SK-N-SH (cell line): ENCODE data around the gene GH2. TPM values are rescaled to one million over a fixed set of nuclear protein-coding genes. Genes with fewer than 3 reads are reported as not detected.

Experiments
- CTCF ChIA-PET: fragments of 300-600, 350-600 bp; formaldehyde crosslinking; extraction: SDS; loops from one replicate; lab custom pipeline; 2021; lab: Yijun Ruan, JAX
- POLR2A ChIA-PET: fragments of 350-600 bp; sonication (Branson Sonifier 250); formaldehyde crosslinking; extraction: SDS; loops from one replicate; lab custom pipeline; 2020; ENCODE audit warnings: antibody characterized with exemption, inconsistent platforms; lab: Yijun Ruan, JAX
- DNase-seq: peaks from one replicate; pipeline ENCODE4 v3.0.0; 2012
- H2AFZ ChIP-seq: fragments of 200-600 bp; sonication (generic); 2 replicates; pipeline ENCODE4 v1.8.1; 2016; ENCODE audit warnings: antibody characterized with exemption, mild to moderate bottlenecking, low read depth
- H3F3A ChIP-seq: fragments of 200-600 bp; sonication (generic); replicated peaks from 2 replicates; pipeline ENCODE3; 2016; ENCODE audit warnings: antibody characterized with exemption, mild to moderate bottlenecking; ENCODE audit not compliant: insufficient read depth
- H3K27ac ChIP-seq, 2 experiments: fragments of 200-500 bp in 1 of 2; fragments of 200-600 bp in 1 of 2; sonication (Bioruptor generic) in 1 of 2; sonication (generic), shearing (Covaris generic) in 1 of 2; 2 replicates each; pipeline versions ENCODE4 v1.5.1 to v1.6.1; 2014 to 2016; ENCODE audit warnings: low read depth in 2 of 2, inconsistent platforms in 1 of 2, low read length in 1 of 2, mild to moderate bottlenecking in 1 of 2, mixed read lengths in 1 of 2
- H3K27me3 ChIP-seq: fragments of 200-600 bp; sonication (generic), shearing (Covaris generic); 2 replicates; pipeline ENCODE4 v1.6.1; 2016; ENCODE audit warnings: mixed run types; ENCODE audit not compliant: insufficient read depth
- H3K36me3 ChIP-seq, 2 experiments: fragments of 200-500 bp in 1 of 2; fragments of 200-600 bp in 1 of 2; sonication (Bioruptor generic) in 1 of 2; sonication (generic) in 1 of 2; replicated peaks in 1 of 2; 2 replicates each; pipeline versions ENCODE3 to v1.5.1; 2014 to 2016; ENCODE audit warnings: low read length in 1 of 2, mild to moderate bottlenecking in 1 of 2; ENCODE audit not compliant: insufficient read depth in 2 of 2, control insufficient read depth in 1 of 2
- H3K4me1 ChIP-seq, 2 experiments: fragments of 200-500 bp in 1 of 2; fragments of 200-600 bp in 1 of 2; sonication (Bioruptor generic) in 1 of 2; sonication (generic), shearing (Covaris generic) in 1 of 2; 2 replicates each; pipeline versions ENCODE4 v1.5.1 to v1.6.1; 2014 to 2016; ENCODE audit warnings: low read depth in 1 of 2, low read length in 1 of 2, mixed run types in 1 of 2; ENCODE audit not compliant: insufficient read depth in 2 of 2, control insufficient read depth in 1 of 2
- H3K4me2 ChIP-seq: fragments of 200-600 bp; sonication (generic), shearing (Covaris generic); 2 replicates; pipeline ENCODE4 v1.6.1; 2017; ENCODE audit warnings: mixed run types
- H3K4me3 ChIP-seq, 2 experiments: fragments of 200-500 bp in 1 of 2; fragments of 200-600 bp in 1 of 2; sonication (Bioruptor generic) in 1 of 2; sonication (generic), shearing (Covaris generic) in 1 of 2; 2 replicates each; pipeline versions ENCODE4 v1.5.1 to v1.8.1; 2014 to 2016; ENCODE audit warnings: low read depth in 2 of 2, inconsistent platforms in 1 of 2, low read length in 1 of 2, mild to moderate bottlenecking in 1 of 2, mixed read lengths in 1 of 2, moderate library complexity in 1 of 2
- H3K79me2 ChIP-seq: fragments of 200-600 bp; sonication (generic); 2 replicates; pipeline ENCODE4 v1.8.1; 2017; ENCODE audit warnings: mild to moderate bottlenecking; ENCODE audit not compliant: insufficient read depth
- H3K9ac ChIP-seq: fragments of 200-600 bp; sonication (generic); 2 replicates; pipeline ENCODE4 v1.6.1; 2017; ENCODE audit warnings: mixed run types
- H3K9me2 ChIP-seq: fragments of 200-600 bp; sonication (generic); 2 replicates; pipeline ENCODE4 v1.6.1; 2017; ENCODE audit warnings: mixed run types
- H3K9me3 ChIP-seq: fragments of 200-600 bp; sonication (generic); 2 replicates; pipeline ENCODE4 v1.6.1; 2017; ENCODE audit warnings: mixed run types, mild to moderate bottlenecking, moderate library complexity
- H4K20me1 ChIP-seq: fragments of 200-600 bp; sonication (generic); 2 replicates; pipeline ENCODE4 v1.6.1; 2017; ENCODE audit warnings: mild to moderate bottlenecking, mixed run types; ENCODE audit not compliant: insufficient read depth
- CHD2 ChIP-seq: fragments of 150-350 bp; IDR thresholded peaks from 2 replicates; pipeline ENCODE4 v1.6.1; 2018; ENCODE audit warnings: low read length; ENCODE audit not compliant: partially characterized antibody
- ELF1 ChIP-seq: IDR thresholded peaks from 2 replicates; pipeline ENCODE4 v1.4.0; 2012
- EP300 ChIP-seq, 2 experiments: IDR thresholded peaks; 2 replicates each; pipeline versions ENCODE4 v1.4.0 to v1.6.1; 2012; ENCODE audit warnings: borderline replicate concordance in 1 of 2, low read depth in 1 of 2, low read length in 1 of 2
- EZH2phosphoT487 ChIP-seq: fragments of 200-600 bp; sonication (generic); IDR thresholded peaks from 2 replicates; pipeline ENCODE4 v1.6.1; 2017; ENCODE audit warnings: low read depth, mixed run types, mild to moderate bottlenecking, antibody characterized with exemption, moderate library complexity, borderline replicate concordance
- FOSL2 ChIP-seq: IDR thresholded peaks from 2 replicates; pipeline ENCODE4 v1.4.0; 2012; ENCODE audit warnings: low read depth, mild to moderate bottlenecking, moderate library complexity, borderline replicate concordance
- JUND ChIP-seq: IDR thresholded peaks from 2 replicates; pipeline ENCODE4 v1.4.0; 2012
- MEF2A ChIP-seq: IDR thresholded peaks from 2 replicates; pipeline ENCODE4 v1.4.0; 2012; ENCODE audit warnings: low read depth, borderline replicate concordance
- MXI1 ChIP-seq: IDR thresholded peaks from 2 replicates; pipeline ENCODE4 v1.6.1; 2012; ENCODE audit warnings: mild to moderate bottlenecking, low read depth, low read length, improper control_type of control experiment
- NFIC ChIP-seq: IDR thresholded peaks from 2 replicates; pipeline ENCODE4 v1.4.0; 2012; ENCODE audit warnings: borderline replicate concordance
- POLR2AphosphoS5 ChIP-seq: IDR thresholded peaks from 2 replicates; pipeline ENCODE4 v1.6.1; 2012; ENCODE audit warnings: low read depth, low read length
- RAD21 ChIP-seq: IDR thresholded peaks from 2 replicates; pipeline ENCODE4 v1.6.1; 2012; ENCODE audit warnings: mild to moderate bottlenecking, low read length
- SMC3 ChIP-seq: IDR thresholded peaks from 2 replicates; pipeline ENCODE4 v1.6.1; 2012; ENCODE audit warnings: low read depth, low read length, improper control_type of control experiment
- TAF1 ChIP-seq: IDR thresholded peaks from 2 replicates; pipeline ENCODE4 v1.6.1; 2012; ENCODE audit warnings: low read depth, mild to moderate bottlenecking, low read length, moderate library complexity, borderline replicate concordance
- YY1 ChIP-seq: IDR thresholded peaks from 2 replicates; pipeline ENCODE4 v1.4.0; 2012; ENCODE audit warnings: low read depth, mild to moderate bottlenecking
- WGBS: methylation state at CpG from one replicate; pipeline ENCODE4 v1.1.6; 2017; ENCODE audit warnings: low lambda C conversion rate; 5-methylcytosine and 5-hydroxymethylcytosine counted together
- polyA plus RNA-seq, 3 experiments: library from polyadenylated mRNA; depleted of rRNA; stranded (reverse); fragments of >200 nt; gene quantifications; 2 replicates each; pipeline ENCODE4 v1.2.3, GENCODE V29; 2012
- TF ChIP-seq, protein P1 (sequence below): fragments of 150-350 bp; IDR thresholded peaks from 2 replicates; pipeline ENCODE4 v1.6.1; 2017; ENCODE audit warnings: antibody characterized with exemption, low read length, low read depth, borderline replicate concordance
- TF ChIP-seq, protein P2 (sequence below): fragments of 200-600 bp; sonication (generic); IDR thresholded peaks from 2 replicates; pipeline ENCODE4 v1.6.1; 2017; ENCODE audit warnings: antibody characterized with exemption, mild to moderate bottlenecking, moderate library complexity
- TF ChIP-seq, protein P3 (sequence below): fragments of 150-350 bp; IDR thresholded peaks from 2 replicates; pipeline ENCODE4 v1.6.1; 2016; ENCODE audit warnings: mild to moderate bottlenecking, low read depth, low read length
- TF ChIP-seq, protein P4 (sequence below): IDR thresholded peaks from 2 replicates; pipeline ENCODE4 v1.4.0; 2012; ENCODE audit warnings: low read depth

GH2 gene
- polyA plus RNA-seq, 1 of the 3 experiments (the other 2 are of a cell fraction) = not detected

DNA sequence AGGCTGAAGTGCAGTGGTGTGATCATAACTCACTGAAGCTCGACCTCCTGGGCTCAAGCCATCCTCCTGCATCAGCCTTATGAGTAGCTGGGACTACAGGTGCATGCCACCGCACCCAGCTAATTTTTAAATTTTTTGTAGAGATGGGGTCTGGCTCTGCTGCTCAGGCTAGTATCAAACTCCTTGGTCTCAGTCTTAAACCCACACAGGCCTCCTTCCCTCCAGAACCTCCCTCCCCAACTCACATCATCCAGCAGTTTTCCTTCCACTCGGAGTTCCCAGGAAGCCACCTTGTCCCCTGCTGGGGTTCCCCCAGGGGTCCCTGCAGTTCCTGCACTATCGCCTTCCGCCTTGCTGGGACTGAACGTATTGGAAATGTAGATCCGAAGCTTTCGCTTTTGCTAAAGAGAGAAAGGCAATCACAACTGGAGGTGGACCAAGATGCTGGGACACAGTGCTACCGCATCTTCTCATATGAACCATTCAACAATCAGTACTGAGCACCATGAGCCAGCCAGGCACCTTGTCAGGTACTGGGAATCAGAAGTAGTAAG lies 46.5 kb downstream of the GH2 start:
- Histone ChIP-seq H3K9me2 (no peaks in the 10 kb centered on the region), H3K4me1 (peaks cover 17 to 32% of the 10 kb centered on the region in 2 experiments), H4K20me1 (peaks cover 27% of the 10 kb centered on the region), H3K9me3 (no peaks in the 10 kb centered on the region), H3F3A (peaks cover 30% of the 10 kb centered on the region), H2AFZ (no peak overlapping the region), H3K4me2 (no peak overlapping the region), H3K9ac (no peak overlapping the region), H3K36me3 (peaks cover 52 to 63% of the 10 kb centered on the region in 2 experiments), H3K79me2 (peaks cover 46% of the 10 kb centered on the region), H3K27ac (peak overlapping the region in 1 of 2 experiments; percentile 12; a peak in 1 of 4 replicates), H3K27me3 (no peaks in the 10 kb centered on the region), H3K4me3 (no peak overlapping the region)
- WGBS = 81% methylated on average over 9 of the region's 9 CpGs
- no peak for DNase-seq
- ChIA-PET POLR2A (interaction anchor here (1.2 to 1.4 kb wide), 4 partner anchors 9 to 62 kb away, joined by 4 read pairs; partner anchors contain the start of gene CCDC47), CTCF (interaction anchor here (0.7 to 3.1 kb wide), 26 partner anchors 8 to 704 kb away, joined by 3 to 27 read pairs (median 6); partner anchors contain the start of genes CCDC47, DDX42, PSMC5 and STRADA)
- TF ChIP-seq, protein P1, sequence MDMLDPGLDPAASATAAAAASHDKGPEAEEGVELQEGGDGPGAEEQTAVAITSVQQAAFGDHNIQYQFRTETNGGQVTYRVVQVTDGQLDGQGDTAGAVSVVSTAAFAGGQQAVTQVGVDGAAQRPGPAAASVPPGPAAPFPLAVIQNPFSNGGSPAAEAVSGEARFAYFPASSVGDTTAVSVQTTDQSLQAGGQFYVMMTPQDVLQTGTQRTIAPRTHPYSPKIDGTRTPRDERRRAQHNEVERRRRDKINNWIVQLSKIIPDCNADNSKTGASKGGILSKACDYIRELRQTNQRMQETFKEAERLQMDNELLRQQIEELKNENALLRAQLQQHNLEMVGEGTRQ = no peak
- no peak for TF ChIP-seq EZH2phosphoT487
- no peak for TF ChIP-seq POLR2AphosphoS5
- no peak for TF ChIP-seq FOSL2
- TF ChIP-seq MEF2A = no peak
- no peak for TF ChIP-seq MXI1
- no peak for TF ChIP-seq SMC3
- TF ChIP-seq, protein P2, sequence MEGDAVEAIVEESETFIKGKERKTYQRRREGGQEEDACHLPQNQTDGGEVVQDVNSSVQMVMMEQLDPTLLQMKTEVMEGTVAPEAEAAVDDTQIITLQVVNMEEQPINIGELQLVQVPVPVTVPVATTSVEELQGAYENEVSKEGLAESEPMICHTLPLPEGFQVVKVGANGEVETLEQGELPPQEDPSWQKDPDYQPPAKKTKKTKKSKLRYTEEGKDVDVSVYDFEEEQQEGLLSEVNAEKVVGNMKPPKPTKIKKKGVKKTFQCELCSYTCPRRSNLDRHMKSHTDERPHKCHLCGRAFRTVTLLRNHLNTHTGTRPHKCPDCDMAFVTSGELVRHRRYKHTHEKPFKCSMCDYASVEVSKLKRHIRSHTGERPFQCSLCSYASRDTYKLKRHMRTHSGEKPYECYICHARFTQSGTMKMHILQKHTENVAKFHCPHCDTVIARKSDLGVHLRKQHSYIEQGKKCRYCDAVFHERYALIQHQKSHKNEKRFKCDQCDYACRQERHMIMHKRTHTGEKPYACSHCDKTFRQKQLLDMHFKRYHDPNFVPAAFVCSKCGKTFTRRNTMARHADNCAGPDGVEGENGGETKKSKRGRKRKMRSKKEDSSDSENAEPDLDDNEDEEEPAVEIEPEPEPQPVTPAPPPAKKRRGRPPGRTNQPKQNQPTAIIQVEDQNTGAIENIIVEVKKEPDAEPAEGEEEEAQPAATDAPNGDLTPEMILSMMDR = no peak
- no peak for TF ChIP-seq ELF1
- no peak for TF ChIP-seq NFIC
- TF ChIP-seq CHD2 = no peak

DNA sequence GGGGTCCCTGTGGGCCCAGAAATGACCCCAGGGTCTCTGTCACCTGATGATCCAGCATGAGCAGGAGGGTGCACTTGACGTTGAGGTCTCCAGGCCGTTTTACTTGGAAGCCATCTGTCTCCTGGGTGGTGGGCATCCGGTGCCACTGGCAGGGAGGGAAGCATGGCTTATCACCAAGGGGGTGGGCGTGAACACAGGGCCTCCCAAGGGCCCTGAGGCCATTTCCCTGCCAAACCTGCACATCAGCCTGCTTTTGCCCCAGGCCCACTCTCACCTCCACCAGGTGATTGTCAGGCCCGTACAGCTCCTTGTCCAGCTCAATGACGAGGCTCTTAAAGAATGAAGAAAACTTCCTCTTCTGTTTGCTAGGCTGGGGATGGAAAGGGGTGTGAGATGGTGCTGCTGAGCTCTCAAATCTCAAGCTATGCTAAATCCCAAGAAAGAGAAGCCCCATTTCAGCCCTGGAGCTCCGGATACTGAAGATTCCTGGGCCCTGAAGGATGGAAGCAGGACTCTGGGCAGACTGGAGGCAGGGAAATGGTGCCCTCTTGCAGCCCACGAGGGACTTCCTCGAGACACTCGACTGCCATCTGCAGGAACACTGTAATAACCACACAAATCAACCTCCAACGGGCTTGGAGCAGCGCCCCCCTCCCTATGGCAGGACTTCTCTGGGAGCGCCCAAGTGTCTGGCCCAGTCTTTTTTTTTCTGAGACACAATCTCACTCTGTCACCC lies 47.1 kb downstream of the GH2 start:
- Histone ChIP-seq H3K27me3 (no peaks in the 10 kb centered on the region), H3K36me3 (peaks cover 58 to 69% of the 10 kb centered on the region in 2 experiments), H3F3A (peaks cover 30% of the 10 kb centered on the region), H3K27ac (peak overlapping the region; percentile 12 to 71; a peak in 3 of 4 replicates), H3K79me2 (peaks cover 46% of the 10 kb centered on the region), H3K9me3 (no peaks in the 10 kb centered on the region), H3K4me2 (no peak overlapping the region), H3K4me1 (peaks cover 11 to 29% of the 10 kb centered on the region in 2 experiments), H2AFZ (no peak overlapping the region), H3K9me2 (no peaks in the 10 kb centered on the region), H3K4me3 (no peak overlapping the region), H4K20me1 (peaks cover 29% of the 10 kb centered on the region), H3K9ac (no peak overlapping the region)
- POLR2A ChIA-PET = interaction anchor here (1.2 to 9.1 kb wide), 5 partner anchors 7 to 61 kb away, joined by 4 to 108 read pairs (median 4); partner anchors contain the start of genes CCDC47 and SMARCD2
- WGBS = 31% methylated on average over 13 of the region's 13 CpGs
- CTCF ChIA-PET = interaction anchor here (0.7 to 3.1 kb wide), 49 partner anchors 9 to 704 kb away, joined by 3 to 27 read pairs (median 4); partner anchors contain the start of genes CCDC47, DDX42, PSMC5 and STRADA
- DNase-seq = peak; percentile 87
- TF ChIP-seq, protein P3, sequence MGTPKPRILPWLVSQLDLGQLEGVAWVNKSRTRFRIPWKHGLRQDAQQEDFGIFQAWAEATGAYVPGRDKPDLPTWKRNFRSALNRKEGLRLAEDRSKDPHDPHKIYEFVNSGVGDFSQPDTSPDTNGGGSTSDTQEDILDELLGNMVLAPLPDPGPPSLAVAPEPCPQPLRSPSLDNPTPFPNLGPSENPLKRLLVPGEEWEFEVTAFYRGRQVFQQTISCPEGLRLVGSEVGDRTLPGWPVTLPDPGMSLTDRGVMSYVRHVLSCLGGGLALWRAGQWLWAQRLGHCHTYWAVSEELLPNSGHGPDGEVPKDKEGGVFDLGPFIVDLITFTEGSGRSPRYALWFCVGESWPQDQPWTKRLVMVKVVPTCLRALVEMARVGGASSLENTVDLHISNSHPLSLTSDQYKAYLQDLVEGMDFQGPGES = no peak
- TF ChIP-seq, protein P4, sequence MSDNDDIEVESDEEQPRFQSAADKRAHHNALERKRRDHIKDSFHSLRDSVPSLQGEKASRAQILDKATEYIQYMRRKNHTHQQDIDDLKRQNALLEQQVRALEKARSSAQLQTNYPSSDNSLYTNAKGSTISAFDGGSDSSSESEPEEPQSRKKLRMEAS = peak; percentile 78
- TF ChIP-seq POLR2AphosphoS5 = 0 out of 2 replicates have a peak, but pooled peaks have one; percentile 32
- TF ChIP-seq TAF1 = peak; percentile 43; the same call in 1 of the 2 replicates
- TF ChIP-seq RAD21 = peak; percentile 77
- TF ChIP-seq MEF2A = no peak
- peak; percentile 57; the same call in 1 of the 2 replicates for TF ChIP-seq YY1
- no peak for TF ChIP-seq JUND
- peak in 1 of 2 experiments; percentile 15; a peak in 1 of 4 replicates for TF ChIP-seq EP300 (IDR thresholded peaks at IDR 0.05; ENCODE audit: borderline replicate concordance in 1 of 2, low read depth in 1 of 2, low read length in 1 of 2)
- TF ChIP-seq, protein P1 = 0 out of 2 replicates have a peak, but pooled peaks have one; percentile 22
